Heart left ventricle (tissue), 16 donors: ENCODE measurements around the gene ENGASE. TPM values are rescaled to one million over a fixed set of nuclear protein-coding genes. Genes with fewer than 3 reads are reported as not detected.

Experiments
- ATAC-seq, 4 donors: fragments of 200-7000 bp; cut with Tn5 transposase; one replicate each; pipeline ENCODE4 v1.9.1; 2020 to 2022; ENCODE audit warnings: moderate library complexity in 4 of 4, mild to moderate bottlenecking in 3 of 4, moderate number of reproducible peaks in 1 of 4
- DNase-seq, 5 donors: peaks; one replicate each; pipeline ENCODE4 v3.0.0-alpha.2; 2020
- H3K27ac ChIP-seq, 12 donors: fragments of 200-600 bp; sonication (generic) in 4 of 12; one replicate each; pipeline versions ENCODE4 v1.5.0 to v1.8.0; 2016 to 2022; ENCODE audit warnings: mild to moderate bottlenecking in 2 of 12
- H3K27me3 ChIP-seq, 9 donors: fragments of 200-600 bp; sonication (generic) in 2 of 9; one replicate each; pipeline versions ENCODE4 v1.5.1 to v1.8.0; 2016 to 2022; ENCODE audit warnings: mild to moderate bottlenecking in 3 of 9
- H3K36me3 ChIP-seq, 9 donors: fragments of 200-600 bp; sonication (generic) in 2 of 9; one replicate each; pipeline versions ENCODE4 v1.5.0 to v1.8.0; 2018 to 2022; ENCODE audit warnings: mild to moderate bottlenecking in 2 of 9
- H3K4me1 ChIP-seq, 12 donors: fragments of 200-600 bp; sonication (generic) in 4 of 12; one replicate each; pipeline versions ENCODE4 v1.5.0 to v1.8.0; 2016 to 2022; ENCODE audit warnings: mild to moderate bottlenecking in 3 of 12
- H3K4me3 ChIP-seq, 12 donors: fragments of 200-600 bp; sonication (generic) in 4 of 12; one replicate each; pipeline versions ENCODE4 v1.5.0 to v1.8.0; 2017 to 2022; ENCODE audit warnings: mild to moderate bottlenecking in 9 of 12, moderate library complexity in 4 of 12
- H3K9me3 ChIP-seq, 12 donors: fragments of 200-600 bp; sonication (generic) in 4 of 12; one replicate each; pipeline versions ENCODE4 v1.5.0 to v1.8.0; 2016 to 2022; ENCODE audit warnings: mild to moderate bottlenecking in 1 of 12
- POLR2A ChIP-seq, 2 donors: fragments of 450-650 bp; IDR thresholded peaks; one replicate each; pipeline ENCODE4 v1.6.1; 2017; ENCODE audit warnings: antibody characterized with exemption in 2 of 2, mild to moderate bottlenecking in 2 of 2, moderate library complexity in 2 of 2
- WGBS, 4 donors: extraction: QIAGEN DNeasy Blood & Tissue Kit in 2 of 4; methylation state at CpG; one replicate each; pipeline versions ENCODE4 v1.1.5 to v1.1.7; 2013 to 2018; 5-methylcytosine and 5-hydroxymethylcytosine counted together
- intact Hi-C, 10 donors: fragments of 100-400 bp; cut with DNase I; formaldehyde crosslinking; loops; one replicate each; pipeline versions ENCODE4 v1.11.1 to v1.14.2; 2022
- polyA plus RNA-seq, 2 donors: library from polyadenylated mRNA; stranded (reverse); fragments of 200-250 nt; gene quantifications; one replicate each; pipeline ENCODE4 v1.2.3, GENCODE V29; 2013
- total RNA-seq, 9 donors: library from RNA; depleted of rRNA in 2 of 9; stranded (reverse); fragments of >200 nt in 2 of 9; fragmentation: NEBNext Ultra II Directional in 3 of 9; extraction: Animal tissue kit (Norgen Biotek cat#: 25700) in 3 of 9; gene quantifications; one replicate each; pipeline versions ENCODE4 v1.1.0 to v1.2.4, GENCODE V29; 2016 to 2023
- TF ChIP-seq, protein P1 (sequence below), 12 donors: fragments of 200-600 bp; sonication (generic) in 4 of 12; IDR thresholded peaks; one replicate each; pipeline versions ENCODE4 v1.5.0 to v1.8.0; 2018 to 2022; ENCODE audit warnings: antibody characterized with exemption in 12 of 12, mild to moderate bottlenecking in 5 of 12
- donor health status: ischemic (EF 13 %, LVEDD 7.1; RV severe dilation, severe dysfunction).
- donor health status: healthy with polysubstance abuse.
- donor health status: DM: no; HTN: yes; CAD: no.
- donor health status: DM: no; HTN: no; CAD: no.
- donor health status: ischemic (EF 25% LVEDD 6.9; RV normal size, moderate dysfunction).
- donor health status: ischemic (EF 25% LVEDD 5.7; RV mildly dilated, moderate dysfunction).
- donor health status: healthy.
- donor health status: DM: yes; HTN: yes; CAD: no.
- donor health status: ischemic (EF 35%, LVEDD 5.7; RV mildly dilated, moderate dysfunction).
- donor health status: nonischemic (EF 11% LVEDD 7.7; RV severe dilation, severe dysfunction).
- donor health status: DM: yes; HTN: yes; CAD: no.
- donor health status: PGD.
- donor health status: ischemic (EF 29% LVEDD 5.4; RV normal size, mild dysfunction).
- donor health status: nonischemic (EF 23%, LVEDD 6.1; RV moderate dilation, normal function).

The ENGASE gene
- total and polyA plus RNA-seq, 11 donors, result 6.2 to 42.0 (median 23.5) TPM

DNA sequence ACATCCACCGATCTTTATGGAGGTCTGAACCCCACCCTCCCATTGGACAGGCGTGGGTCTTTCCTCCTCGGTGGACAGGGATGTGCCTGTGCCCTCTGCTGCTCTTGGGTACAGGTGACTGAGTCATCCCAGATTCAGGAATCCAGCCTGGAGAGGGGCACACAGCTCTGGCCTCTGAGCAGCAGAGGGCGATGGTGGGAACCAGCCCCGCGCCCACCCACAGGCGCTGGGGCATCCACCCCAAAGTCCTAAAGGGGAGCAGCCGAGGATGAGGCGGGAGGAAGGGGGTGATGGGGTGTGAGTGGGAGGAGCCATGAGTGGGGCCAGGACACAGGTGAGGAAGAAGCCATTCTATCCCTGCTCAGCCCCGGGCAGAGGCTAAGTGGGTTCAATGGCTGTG lies 35.0 kb downstream of the ENGASE start:
- no peak for ATAC-seq
- H3K4me1 ChIP-seq, result peaks cover 0 to 8% (median 3%) of the 10 kb centered on the region in 12 donors
- no peaks in the 10 kb centered on the region for H3K36me3 ChIP-seq
- no peak overlapping the region for H3K4me3 ChIP-seq
- peaks cover 0 to 30% (median 0%) of the 10 kb centered on the region in 9 donors for H3K27me3 ChIP-seq
- no peaks in the 10 kb centered on the region for H3K9me3 ChIP-seq
- 37 to 40% (median 38%) methylated on average over 10 of the region's 10 CpGs for WGBS, 4 donors
- TF ChIP-seq, protein P1, sequence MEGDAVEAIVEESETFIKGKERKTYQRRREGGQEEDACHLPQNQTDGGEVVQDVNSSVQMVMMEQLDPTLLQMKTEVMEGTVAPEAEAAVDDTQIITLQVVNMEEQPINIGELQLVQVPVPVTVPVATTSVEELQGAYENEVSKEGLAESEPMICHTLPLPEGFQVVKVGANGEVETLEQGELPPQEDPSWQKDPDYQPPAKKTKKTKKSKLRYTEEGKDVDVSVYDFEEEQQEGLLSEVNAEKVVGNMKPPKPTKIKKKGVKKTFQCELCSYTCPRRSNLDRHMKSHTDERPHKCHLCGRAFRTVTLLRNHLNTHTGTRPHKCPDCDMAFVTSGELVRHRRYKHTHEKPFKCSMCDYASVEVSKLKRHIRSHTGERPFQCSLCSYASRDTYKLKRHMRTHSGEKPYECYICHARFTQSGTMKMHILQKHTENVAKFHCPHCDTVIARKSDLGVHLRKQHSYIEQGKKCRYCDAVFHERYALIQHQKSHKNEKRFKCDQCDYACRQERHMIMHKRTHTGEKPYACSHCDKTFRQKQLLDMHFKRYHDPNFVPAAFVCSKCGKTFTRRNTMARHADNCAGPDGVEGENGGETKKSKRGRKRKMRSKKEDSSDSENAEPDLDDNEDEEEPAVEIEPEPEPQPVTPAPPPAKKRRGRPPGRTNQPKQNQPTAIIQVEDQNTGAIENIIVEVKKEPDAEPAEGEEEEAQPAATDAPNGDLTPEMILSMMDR (IDR thresholded peaks at IDR 0.05), result no peak
- TF ChIP-seq POLR2A (IDR thresholded peaks at IDR 0.05), result no peak
- no peak overlapping the region for H3K27ac ChIP-seq
- no peak for DNase-seq
- intact Hi-C loops, result no loop called here

DNA sequence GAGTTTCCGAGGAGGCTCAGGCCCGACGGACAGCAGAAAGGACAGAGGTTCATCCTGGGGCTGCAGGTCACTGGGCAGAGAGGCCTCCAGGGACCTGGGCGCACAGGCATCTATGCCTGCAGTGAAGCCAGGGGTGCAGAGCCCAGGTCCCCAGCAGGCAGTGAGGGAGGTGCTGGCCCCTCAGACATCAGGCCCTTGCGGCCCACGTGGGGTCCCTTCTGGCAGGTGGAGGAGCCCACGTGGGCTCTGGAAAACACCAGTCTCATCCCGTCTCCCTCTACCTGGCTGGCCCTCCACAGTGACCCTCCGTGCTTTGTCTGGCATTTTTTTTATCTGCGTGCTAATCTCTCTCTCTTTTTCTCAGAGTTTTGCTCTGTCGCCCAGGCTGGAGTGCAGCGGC lies 36.5 kb downstream of the ENGASE start:
- intact Hi-C loops, result no loop called here
- WGBS, 4 donors, result 84 to 87% (median 86%) methylated on average over 11 to 12 of the region's 12 CpGs
- DNase-seq (no peak), ATAC-seq (no peak)
- H3K27me3 ChIP-seq, result peaks cover 0 to 26% (median 0%) of the 10 kb centered on the region in 9 donors
- H3K9me3 ChIP-seq, result no peaks in the 10 kb centered on the region
- no peaks in the 10 kb centered on the region for H3K36me3 ChIP-seq
- H3K4me1 ChIP-seq, result peaks cover 0 to 13% (median 4%) of the 10 kb centered on the region in 12 donors
- no peak overlapping the region for H3K27ac ChIP-seq
- TF ChIP-seq, protein P1 (IDR thresholded peaks at IDR 0.05), result no peak
- no peak for TF ChIP-seq POLR2A (IDR thresholded peaks at IDR 0.05)
- H3K4me3 ChIP-seq, result no peak overlapping the region

DNA sequence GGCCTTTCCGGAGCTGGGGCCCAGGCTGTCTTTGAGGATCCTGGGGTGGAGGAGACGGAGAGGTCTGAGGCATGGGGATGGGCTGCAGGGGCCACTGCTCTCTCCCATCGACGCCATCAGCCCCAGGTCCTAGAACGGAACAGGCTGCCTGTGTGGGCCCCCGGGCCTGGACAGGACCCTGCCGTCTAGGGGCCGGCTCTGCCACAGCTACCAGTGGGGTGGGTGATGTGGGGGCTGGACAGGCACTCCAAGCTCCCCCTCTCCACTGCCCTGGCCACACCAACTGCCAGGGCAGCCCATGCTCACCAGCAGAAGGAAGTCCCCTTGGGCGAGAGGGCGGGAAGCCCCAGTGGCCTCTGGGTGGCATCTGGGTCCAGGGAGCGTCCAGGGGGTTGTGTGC lies 37.8 kb downstream of the ENGASE start:
- Histone ChIP-seq H3K27me3 (peaks cover 0 to 37% (median 5%) of the 10 kb centered on the region in 9 donors), H3K27ac (no peak overlapping the region), H3K4me3 (no peak overlapping the region), H3K4me1 (peaks cover 0 to 13% (median 4%) of the 10 kb centered on the region in 12 donors), H3K36me3 (no peaks in the 10 kb centered on the region), H3K9me3 (no peaks in the 10 kb centered on the region)
- TF ChIP-seq, protein P1 (IDR thresholded peaks at IDR 0.05), result no peak
- TF ChIP-seq POLR2A (IDR thresholded peaks at IDR 0.05), result no peak
- WGBS, 4 donors, result 76 to 81% (median 80%) methylated on average over 6 to 11 of the region's 11 CpGs
- intact Hi-C loops, result no loop called here
- no peak for DNase-seq
- ATAC-seq, result no peak

DNA sequence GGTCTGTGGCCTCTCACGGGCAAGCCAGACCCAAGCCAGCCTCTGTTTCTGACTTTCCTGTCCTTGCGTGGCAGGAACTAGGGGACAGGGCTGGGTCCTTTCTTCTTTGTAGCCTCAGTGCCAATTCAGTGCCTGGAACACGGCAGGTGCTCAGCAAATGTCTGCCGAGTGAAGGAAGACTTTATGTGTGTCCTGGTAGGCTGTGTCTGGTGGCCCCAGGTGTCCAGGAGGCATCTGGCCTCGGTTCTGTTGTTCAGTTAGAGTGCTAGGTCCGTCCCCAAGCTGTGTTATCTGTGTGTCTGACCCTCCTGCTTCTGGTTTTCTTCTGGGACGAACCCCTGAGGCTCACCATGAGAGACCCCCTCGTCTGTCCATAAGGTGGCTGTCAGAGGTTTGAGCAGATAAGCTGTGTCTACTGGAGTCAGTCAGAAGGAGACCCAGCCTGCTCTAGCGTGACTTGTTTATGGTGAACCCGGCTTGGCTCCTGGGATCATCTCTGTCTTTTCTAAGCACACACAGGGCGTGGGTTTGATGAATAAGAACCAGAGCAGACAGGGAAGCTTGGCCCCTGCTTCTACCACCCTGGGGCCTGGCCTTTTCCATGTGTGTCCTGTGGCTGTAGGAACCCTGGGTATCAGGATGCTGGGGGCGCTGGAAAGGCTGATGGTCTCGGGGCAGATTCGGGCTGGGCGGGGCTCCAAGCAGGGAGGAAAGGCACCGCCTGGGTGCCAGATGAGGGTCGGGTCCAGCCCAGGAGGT lies 39.3 kb downstream of the ENGASE start:
- Histone ChIP-seq H3K4me3 (no peak overlapping the region), H3K27ac (no peak overlapping the region), H3K36me3 (no peaks in the 10 kb centered on the region), H3K9me3 (no peaks in the 10 kb centered on the region), H3K4me1 (peaks cover 0 to 13% (median 4%) of the 10 kb centered on the region in 12 donors), H3K27me3 (peaks cover 0 to 45% (median 8%) of the 10 kb centered on the region in 9 donors)
- ATAC-seq, result no peak
- no peak for DNase-seq
- no peak for TF ChIP-seq POLR2A (IDR thresholded peaks at IDR 0.05)
- TF ChIP-seq, protein P1 (IDR thresholded peaks at IDR 0.05), result no peak
- WGBS, 4 donors, result 57 to 72% (median 62%) methylated on average over 11 to 17 of the region's 17 CpGs
- intact Hi-C loops, result no loop called here
